ENCODE data around the gene WAPL. TPM values are rescaled to one million over a fixed set of nuclear protein-coding genes. Genes with fewer than 3 reads are reported as not detected.

WAPL gene
- total and polyA plus RNA-seq, 2 of the 13 experiments (the other 11 are each of a cell fraction or from before 2014, with no cell fraction given), result 13.2 to 43.5 TPM

DNA sequence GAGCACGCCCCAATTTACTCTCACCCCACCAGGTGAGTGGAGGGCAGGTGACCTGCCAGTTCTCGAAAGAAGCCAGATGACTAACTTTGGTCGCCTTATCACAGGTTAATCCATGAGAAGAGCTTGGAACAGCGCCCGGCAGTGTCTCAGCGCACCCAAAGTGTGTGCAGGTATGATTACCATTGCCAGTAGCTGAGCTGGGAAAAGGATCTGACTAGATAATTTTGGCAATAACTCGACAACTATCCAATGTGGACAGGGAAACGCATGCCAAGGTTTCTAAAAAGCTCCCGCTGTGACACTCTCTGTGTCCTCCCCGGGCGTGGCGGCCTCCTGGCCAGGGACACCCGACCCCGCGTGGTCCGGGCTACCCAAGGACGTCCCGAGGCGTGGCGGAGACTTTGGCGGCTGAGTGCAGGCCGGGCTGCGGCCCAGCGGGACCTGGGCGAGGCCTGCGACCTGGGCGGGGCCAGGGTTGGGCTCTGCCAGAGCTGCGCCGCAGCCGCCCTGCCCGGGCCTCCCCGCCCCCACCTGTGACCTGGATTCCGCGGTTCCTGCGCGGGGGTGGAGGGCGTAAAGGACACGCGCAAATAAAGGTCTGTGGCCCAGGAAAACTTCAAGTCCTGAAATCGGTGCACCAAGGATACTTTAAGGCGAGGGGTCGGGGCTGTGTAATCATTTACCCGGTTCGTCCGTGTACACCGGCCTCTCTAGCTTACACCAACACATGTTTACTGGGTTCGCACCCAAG is 13.7 kb upstream of the WAPL start (continued):
- TF ChIP-seq, protein P1, sequence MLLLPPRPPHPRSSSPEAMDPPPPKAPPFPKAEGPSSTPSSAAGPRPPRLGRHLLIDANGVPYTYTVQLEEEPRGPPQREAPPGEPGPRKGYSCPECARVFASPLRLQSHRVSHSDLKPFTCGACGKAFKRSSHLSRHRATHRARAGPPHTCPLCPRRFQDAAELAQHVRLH (CRISPR knock-in tag; IDR thresholded peaks at IDR 0.05; ENCODE audit: borderline replicate concordance, low read depth), result peak; percentile 30; the same call in 1 of the 2 replicates
- TF ChIP-seq YEATS2 (CRISPR knock-in tag; IDR thresholded peaks at IDR 0.05; ENCODE audit: borderline replicate concordance), result peak; percentile 34; the same call in 1 of the 2 replicates
- TF ChIP-seq, protein P2, sequence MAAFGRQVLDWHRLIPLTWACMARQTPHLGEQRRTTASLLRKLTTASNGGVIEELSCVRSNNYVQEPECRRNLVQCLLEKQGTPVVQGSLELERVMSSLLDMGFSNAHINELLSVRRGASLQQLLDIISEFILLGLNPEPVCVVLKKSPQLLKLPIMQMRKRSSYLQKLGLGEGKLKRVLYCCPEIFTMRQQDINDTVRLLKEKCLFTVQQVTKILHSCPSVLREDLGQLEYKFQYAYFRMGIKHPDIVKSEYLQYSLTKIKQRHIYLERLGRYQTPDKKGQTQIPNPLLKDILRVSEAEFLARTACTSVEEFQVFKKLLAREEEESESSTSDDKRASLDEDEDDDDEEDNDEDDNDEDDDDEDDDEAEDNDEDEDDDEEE (CRISPR knock-in tag; IDR thresholded peaks at IDR 0.05), result no peak
- no peak for TF ChIP-seq ATRX (CRISPR knock-in tag; IDR thresholded peaks at IDR 0.05; ENCODE audit: borderline replicate concordance)
- peak; percentile 50; the same call in 1 of the 2 replicates for TF ChIP-seq DMAP1 (CRISPR knock-in tag; IDR thresholded peaks at IDR 0.05)
- peak; percentile 66; the same call in 1 of the 2 replicates for TF ChIP-seq ZNF446 (CRISPR knock-in tag; IDR thresholded peaks at IDR 0.05)
- no peak for TF ChIP-seq ZNF460 (CRISPR knock-in tag; IDR thresholded peaks at IDR 0.05; ENCODE audit: borderline replicate concordance)
- TF ChIP-seq ZNF672 (CRISPR knock-in tag; IDR thresholded peaks at IDR 0.05), result no peak
- no peak for TF ChIP-seq GTF3A (CRISPR knock-in tag; conservative IDR thresholded peaks at IDR 0.05)
- TF ChIP-seq ERF (CRISPR knock-in tag; IDR thresholded peaks at IDR 0.05), result peak; percentile 65
- peak; percentile 80 for TF ChIP-seq ZNF331 (CRISPR knock-in tag; IDR thresholded peaks at IDR 0.05)
- peak; percentile 36 for TF ChIP-seq YY1 (IDR thresholded peaks at IDR 0.05; ENCODE audit: insufficient read depth, insufficient replicate concordance, low read depth, low read length)
- no peak for TF ChIP-seq SIX4 (CRISPR knock-in tag; IDR thresholded peaks at IDR 0.05)
- TF ChIP-seq KMT2B (CRISPR knock-in tag; IDR thresholded peaks at IDR 0.05), result 0 out of 2 replicates have a peak, but pooled peaks have one; percentile 20
- TF ChIP-seq, protein P3, sequence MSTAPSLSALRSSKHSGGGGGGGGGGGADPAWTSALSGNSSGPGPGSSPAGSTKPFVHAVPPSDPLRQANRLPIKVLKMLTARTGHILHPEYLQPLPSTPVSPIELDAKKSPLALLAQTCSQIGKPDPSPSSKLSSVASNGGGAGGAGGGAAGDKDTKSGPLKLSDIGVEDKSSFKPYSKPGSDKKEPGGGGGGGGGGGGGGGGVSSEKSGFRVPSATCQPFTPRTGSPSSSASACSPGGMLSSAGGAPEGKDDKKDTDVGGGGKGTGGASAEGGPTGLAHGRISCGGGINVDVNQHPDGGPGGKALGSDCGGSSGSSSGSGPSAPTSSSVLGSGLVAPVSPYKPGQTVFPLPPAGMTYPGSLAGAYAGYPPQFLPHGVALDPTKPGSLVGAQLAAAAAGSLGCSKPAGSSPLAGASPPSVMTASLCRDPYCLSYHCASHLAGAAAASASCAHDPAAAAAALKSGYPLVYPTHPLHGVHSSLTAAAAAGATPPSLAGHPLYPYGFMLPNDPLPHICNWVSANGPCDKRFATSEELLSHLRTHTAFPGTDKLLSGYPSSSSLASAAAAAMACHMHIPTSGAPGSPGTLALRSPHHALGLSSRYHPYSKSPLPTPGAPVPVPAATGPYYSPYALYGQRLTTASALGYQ (CRISPR knock-in tag; IDR thresholded peaks at IDR 0.05), result no peak
- TF ChIP-seq YEATS4 (CRISPR knock-in tag; IDR thresholded peaks at IDR 0.05; ENCODE audit: borderline replicate concordance), result peak; percentile 57; the same call in 1 of the 2 replicates
- TF ChIP-seq TCF7 (IDR thresholded peaks at IDR 0.05; ENCODE audit: low read depth), result no peak
- TF ChIP-seq ZNF143 (CRISPR knock-in tag; IDR thresholded peaks at IDR 0.05), result 0 out of 2 replicates have a peak, but pooled peaks have one; percentile 19
- peak; percentile 56; the same call in 1 of the 2 replicates for TF ChIP-seq ZNF768 (CRISPR knock-in tag; IDR thresholded peaks at IDR 0.05)
- peak; percentile 56 for TF ChIP-seq ZMAT3 (CRISPR knock-in tag; conservative IDR thresholded peaks at IDR 0.05)
- no peak for TF ChIP-seq MAFF (IDR thresholded peaks at IDR 0.05; ENCODE audit: low read depth, low read length)
- peak; percentile 59 for TF ChIP-seq BORCS8-MEF2B (CRISPR knock-in tag; IDR thresholded peaks at IDR 0.05)
- TF ChIP-seq, protein P4, sequence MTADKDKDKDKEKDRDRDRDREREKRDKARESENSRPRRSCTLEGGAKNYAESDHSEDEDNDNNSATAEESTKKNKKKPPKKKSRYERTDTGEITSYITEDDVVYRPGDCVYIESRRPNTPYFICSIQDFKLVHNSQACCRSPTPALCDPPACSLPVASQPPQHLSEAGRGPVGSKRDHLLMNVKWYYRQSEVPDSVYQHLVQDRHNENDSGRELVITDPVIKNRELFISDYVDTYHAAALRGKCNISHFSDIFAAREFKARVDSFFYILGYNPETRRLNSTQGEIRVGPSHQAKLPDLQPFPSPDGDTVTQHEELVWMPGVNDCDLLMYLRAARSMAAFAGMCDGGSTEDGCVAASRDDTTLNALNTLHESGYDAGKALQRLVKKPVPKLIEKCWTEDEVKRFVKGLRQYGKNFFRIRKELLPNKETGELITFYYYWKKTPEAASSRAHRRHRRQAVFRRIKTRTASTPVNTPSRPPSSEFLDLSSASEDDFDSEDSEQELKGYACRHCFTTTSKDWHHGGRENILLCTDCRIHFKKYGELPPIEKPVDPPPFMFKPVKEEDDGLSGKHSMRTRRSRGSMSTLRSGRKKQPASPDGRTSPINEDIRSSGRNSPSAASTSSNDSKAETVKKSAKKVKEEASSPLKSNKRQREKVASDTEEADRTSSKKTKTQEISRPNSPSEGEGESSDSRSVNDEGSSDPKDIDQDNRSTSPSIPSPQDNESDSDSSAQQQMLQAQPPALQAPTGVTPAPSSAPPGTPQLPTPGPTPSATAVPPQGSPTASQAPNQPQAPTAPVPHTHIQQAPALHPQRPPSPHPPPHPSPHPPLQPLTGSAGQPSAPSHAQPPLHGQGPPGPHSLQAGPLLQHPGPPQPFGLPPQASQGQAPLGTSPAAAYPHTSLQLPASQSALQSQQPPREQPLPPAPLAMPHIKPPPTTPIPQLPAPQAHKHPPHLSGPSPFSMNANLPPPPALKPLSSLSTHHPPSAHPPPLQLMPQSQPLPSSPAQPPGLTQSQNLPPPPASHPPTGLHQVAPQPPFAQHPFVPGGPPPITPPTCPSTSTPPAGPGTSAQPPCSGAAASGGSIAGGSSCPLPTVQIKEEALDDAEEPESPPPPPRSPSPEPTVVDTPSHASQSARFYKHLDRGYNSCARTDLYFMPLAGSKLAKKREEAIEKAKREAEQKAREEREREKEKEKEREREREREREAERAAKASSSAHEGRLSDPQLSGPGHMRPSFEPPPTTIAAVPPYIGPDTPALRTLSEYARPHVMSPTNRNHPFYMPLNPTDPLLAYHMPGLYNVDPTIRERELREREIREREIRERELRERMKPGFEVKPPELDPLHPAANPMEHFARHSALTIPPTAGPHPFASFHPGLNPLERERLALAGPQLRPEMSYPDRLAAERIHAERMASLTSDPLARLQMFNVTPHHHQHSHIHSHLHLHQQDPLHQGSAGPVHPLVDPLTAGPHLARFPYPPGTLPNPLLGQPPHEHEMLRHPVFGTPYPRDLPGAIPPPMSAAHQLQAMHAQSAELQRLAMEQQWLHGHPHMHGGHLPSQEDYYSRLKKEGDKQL (CRISPR knock-in tag; IDR thresholded peaks at IDR 0.05; ENCODE audit: low read depth), result peak; percentile 36; the same call in 1 of the 2 replicates
